GM18508 (cell line): ENCODE measurements around the gene WDR93.
"Not testable (repeated sequence)": the region's sequence is repeated elsewhere in the genome, so short reads cannot be mapped to it uniquely, and the experiment has no call there.

Experiments
- ATAC-seq: cut with Tn5 transposase; IDR thresholded peaks from one replicate; pipeline ENCODE4 v1.9.1; 2021; ENCODE audit warnings: moderate number of reproducible peaks; ENCODE audit not compliant: insufficient read depth, unreplicated experiment

The WDR93 gene

DNA sequence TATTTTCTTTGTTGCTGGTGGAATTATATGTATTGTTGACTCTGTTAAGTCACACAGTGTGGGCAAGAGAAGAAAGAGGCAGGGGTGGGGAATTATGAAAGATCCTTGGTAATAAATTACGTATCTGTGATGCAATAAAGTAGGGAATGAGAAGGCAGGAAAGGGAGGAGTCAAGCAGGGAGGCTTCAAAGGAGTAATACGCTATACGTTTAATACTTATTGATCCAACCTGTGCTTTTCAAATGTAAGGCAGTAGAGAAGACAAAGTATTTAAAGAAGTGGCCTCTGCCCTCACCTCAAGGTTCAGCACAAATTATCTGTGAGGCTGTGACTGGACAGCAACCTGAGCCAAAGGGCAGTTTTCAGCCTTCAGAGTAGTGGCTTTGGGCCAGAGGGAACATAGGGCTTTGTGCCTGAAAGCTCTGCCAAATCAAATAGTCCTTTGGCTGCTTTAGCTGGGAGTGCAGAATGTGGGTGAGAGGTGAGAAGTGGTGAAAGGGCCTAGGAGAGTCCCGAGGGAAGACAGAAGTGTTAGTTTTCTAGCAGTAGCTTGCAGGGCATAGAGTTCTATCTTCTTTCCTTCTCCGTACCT is 10.2 kb upstream of the WDR93 start:
- ATAC-seq = no peak

DNA sequence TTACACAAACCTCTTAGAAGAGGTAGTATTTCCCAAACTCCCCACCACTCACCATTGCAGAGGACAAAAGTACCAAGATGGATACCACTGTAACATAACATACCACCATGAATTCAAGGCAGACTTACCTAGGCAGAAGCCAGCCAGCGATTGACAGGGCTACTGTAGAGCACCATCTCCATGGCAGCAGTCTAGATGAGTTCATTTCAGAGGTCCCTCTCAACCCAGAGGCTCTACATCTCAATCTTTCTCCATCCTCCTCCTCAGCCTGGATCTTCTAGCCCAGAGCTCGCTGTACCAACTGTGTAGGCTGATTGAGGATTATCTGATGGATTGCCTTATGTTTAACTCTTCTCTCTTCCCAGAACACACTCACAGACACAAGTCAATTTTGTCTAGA is 9.5 kb upstream of the WDR93 start:
- no peak for ATAC-seq

DNA sequence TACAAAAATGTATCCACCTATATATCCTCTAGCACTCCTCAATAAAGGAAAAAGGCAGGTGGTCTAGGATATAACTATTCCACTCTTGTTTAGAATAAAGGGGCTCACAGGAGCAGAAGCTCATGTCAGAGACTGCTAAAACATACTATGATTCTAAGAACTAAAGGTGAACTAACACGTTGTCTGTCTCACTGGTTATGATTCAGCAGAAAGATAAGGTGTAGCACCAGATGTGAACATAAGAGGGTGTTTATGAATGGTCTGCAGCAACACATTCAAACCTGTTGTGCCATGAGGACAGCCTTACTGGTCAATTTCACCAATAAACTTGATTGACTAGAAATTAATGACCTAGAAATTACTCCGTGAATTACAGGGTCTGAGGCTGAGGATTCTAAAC is 4.6 kb upstream of the WDR93 start:
- ATAC-seq = no peak

DNA sequence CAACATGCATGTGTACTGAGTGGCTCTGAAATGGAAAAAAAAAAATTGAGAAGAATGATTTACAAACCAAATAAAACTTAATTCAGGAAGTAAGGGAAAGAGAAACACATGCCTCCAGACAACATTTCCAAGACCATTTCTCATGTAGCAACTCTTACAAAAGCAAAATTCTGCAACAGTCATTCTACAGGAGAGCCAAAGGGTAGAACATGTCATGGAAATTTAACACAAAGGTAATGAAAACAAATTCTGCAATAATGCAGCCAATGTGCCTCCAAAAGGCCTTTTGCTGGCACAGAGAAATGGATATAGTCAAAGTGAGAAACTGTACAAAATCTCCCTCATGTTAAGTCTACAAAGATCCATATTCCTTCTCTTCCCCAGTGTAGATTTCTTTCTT is 4.1 kb upstream of the WDR93 start:
- no peak for ATAC-seq

- not testable (repeated sequence) for ATAC-seq
These were observed 708 bp upstream of the WDR93 start for GRCh38 chr15:89689930-89690275.

DNA sequence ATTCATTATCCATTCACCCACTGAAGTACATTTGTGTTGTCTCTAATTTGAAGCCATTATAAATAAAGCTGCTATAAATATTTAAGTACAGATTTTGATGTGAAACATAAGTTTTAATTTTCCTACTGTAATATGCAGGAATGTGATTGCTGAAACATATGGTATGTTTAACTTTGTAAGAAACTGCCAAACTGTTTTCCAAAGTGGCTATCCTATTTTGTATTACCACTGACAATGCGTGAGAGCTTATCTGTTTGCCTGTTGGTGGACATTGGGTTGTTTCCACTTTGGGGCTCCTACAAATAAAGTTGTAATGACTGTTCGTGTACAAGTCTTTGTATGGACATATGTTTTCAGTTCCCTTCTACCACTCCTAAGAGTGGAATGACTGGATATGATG is 2.5 kb downstream of the WDR93 start:
- no peak for ATAC-seq

DNA sequence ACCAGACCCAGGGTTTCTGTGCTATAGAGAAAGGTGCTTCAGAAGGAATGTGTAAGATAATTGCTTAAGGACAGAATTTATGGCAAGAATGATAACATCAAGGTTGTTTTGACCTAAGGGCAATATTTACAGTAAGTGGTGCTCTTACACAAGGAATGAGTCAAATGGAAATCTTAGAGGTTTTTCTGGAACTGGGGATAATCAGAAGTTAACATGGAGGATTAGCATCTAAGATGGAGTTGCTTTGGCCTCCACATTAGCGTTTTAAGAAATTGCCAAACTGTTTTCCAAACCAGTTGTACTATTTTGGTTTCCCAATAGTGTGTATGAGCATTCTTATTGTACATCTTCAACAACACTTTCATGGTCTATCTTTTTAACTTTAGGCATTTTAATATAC is 3.1 kb downstream of the WDR93 start:
- ATAC-seq = no peak

DNA sequence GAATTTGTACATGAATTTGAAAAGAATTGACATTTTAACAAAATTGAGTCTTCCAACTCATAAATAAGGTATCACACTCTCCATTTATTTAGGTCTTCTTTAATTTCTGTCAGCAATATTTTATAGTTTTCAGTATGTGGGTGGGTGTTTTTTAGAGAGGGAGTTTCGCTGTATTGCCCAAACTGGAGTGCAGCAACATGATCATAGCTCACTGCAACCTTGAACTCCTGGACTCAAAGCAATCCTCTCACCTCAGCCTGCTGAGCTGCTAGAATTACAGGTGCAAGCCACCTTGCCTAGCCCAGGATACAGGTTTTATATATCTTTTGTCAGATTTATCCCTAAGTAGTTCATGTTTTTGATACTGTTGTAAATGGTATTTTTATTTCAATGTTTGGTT is 4.6 kb downstream of the WDR93 start:
- no peak for ATAC-seq

DNA sequence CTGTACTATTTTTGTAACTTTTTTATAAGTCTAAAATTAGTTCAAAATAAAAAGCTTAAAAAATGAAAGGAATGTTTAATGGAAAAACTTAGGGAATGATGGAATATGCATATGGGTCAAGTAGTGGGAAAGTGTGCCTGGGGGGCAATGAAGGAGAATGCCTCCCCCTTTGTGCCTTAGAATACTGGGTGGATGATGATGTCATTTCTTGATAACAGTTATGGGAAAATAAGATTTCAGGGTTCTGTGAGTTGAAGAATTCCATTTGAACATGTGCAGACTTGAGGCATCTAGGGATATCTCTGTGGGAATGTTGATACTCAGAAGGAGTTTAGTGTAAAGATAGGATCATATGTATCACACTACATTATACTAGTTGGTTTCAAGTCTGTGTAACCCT is 13.8 kb downstream of the WDR93 start:
- no peak for ATAC-seq

DNA sequence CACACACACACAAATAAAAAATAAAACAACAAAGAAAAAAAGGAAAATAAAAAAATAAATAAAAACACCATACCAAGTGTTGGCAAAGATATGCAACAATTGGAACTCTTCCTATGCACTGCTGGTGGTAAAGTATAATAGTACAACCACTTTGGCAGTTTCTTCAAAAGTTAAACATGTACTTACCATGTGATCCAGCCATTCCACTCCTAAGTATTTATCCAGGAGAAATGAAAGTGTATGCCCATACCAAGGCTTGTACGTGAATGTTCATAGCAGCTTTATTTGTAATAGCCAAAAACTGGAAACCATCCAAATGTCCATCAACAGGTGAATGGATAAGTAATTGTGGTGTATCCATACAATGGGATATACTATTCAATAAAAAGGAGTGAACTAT is 17.0 kb downstream of the WDR93 start:
- no peak for ATAC-seq

DNA sequence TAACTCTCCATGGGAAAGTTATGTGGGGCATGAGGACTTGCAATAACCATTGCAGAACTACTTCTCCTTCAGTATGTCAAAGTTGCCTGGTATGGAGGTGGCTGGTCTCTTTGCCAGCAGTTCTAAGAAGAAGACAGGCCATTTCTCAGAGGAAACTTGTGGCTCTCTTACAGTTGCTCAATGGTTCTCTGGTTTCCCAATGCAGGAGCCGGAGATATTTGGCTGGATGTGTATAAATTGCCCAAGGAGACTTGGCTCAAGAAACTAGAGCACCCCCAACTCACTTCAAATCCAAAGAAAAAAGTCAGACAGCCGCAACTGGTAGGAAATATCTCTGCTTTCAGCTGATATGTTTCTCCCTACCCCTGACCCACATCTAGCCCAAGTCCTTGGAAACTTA is 24.2 kb downstream of the WDR93 start:
- ATAC-seq = no peak

GRCh38 chr15:89723031-89723430 is 32.4 kb downstream of the WDR93 start:
- no peak for ATAC-seq

DNA sequence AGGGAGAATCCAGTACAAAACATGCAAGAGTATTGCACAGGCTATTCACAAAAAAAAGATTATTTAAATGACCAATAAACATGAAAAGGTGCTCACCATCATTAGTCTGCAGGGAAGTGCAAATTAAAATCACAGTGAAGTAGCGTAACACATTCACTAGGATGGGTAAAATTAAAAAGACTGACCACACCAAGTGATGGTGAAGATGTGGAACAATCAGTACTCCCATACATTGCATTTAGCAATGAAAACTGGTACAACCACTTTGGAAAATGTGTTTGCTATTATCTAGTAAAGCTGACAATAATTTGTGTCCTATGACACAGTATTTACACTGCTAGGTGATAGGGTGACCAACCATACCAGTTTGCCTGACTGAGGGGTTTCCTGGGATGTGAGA is 34.0 kb downstream of the WDR93 start:
- no peak for ATAC-seq

DNA sequence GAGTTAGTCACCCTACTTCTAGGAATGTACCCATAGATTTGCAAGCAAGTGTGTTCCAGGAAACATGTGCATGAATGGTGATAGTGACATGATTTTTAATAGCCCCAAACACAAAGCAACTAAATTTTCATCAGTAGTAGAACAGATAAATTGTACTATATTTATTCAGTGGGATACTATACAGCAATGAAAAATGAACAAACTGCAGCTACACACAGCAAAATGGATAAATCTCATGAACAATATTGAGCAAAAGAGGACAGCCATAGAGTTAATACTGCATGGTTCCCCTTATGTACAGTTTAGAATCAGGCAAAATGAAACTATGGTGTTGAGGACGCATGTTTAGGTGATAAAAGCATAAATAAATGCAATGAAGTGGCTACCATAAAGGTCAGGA is 34.5 kb downstream of the WDR93 start:
- no peak for ATAC-seq

DNA sequence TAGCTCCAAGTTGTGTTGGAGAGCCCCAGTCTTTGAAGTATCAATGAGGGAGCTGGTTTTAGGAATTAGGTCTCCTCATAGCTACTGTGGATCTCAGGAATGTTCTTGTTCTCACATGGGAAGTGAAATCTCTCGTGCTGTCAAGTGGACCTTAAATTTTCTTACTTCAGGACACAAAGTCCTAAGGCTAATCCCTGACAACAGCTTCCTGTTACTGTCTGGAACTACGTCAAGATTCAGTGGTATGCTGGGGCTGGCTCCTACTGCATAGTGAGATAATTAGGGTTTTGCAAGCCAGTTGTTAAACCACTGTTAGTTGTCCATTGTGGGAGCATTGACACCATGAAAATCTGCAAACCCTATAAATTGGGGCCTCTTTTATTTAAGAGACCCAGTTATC is 37.6 kb downstream of the WDR93 start:
- no peak for ATAC-seq

- ATAC-seq = no peak
These were observed 40.7 kb downstream of the WDR93 start for GRCh38 chr15:89731275-89731674.

DNA sequence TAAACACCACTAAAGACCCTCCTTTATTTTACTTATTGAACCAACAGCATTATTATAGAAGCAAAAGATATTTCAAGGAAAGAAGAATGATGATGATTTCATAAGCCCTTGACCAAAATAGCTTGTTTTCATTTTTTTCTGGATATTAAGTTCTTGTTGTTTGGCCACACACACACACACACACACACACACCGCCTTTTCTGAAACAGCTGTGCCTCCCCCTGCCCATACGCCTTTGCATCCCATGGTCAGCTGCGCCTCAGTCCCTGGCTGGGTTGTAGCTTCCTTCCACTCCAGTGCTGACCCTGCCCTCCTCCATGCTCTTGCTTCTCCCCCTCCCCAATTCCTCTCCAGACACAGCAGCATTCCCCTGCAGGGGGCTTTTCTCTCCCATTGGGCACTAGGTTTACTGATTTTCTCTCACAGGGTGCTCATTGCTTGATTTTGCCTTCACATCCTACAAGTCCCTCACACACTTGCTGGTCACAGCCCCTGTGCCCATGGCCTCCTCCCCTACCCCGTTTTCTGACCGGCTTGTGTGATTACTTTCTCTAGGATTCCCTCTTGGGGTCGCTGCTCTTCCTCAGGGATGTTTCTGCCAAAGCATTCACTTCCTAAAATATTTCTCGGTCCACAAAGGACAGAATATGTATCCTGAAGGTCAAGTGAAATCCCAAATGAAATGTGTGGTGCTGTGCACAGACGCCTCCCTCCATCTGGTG is 42.0 kb downstream of the WDR93 start:
- ATAC-seq = no peak

DNA sequence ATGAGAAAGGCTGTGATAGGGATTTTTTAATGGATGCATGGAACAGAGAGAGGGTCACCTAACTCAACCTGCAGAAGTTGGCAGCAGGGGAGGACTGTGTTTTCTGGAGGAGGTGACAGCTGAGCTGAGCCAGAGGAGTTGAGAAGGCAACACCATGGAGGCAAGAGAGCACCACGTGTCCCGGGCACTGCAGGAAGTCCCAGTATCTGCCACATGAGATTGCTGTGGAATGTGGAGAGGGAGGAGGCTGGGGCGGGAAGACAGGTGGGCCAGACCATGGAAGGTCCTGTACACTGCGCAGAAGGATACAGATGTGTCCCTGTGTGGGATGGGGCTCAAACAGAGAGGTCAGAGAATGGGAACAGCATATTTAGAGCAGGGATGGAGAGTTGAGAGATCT is 45.2 kb downstream of the WDR93 start:
- no peak for ATAC-seq

DNA sequence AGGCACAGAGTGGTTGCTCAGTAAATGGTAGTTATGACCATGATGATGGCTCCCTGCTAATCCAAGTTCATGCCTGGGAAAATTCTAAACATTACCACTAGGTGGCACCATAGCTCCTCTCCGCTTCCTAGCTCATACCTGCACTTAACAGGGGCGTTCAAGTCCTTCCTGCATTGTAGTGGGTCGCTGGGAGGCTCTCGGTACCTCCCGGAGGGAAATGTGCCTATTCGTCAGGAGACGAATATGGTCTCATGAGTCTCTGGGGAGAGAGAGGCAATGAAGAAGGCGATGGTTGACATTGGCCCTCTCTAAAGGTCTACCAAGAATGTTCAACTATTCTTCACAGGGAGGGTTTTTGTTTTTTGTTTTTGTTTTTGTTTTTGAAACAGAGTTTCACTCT is 49.5 kb downstream of the WDR93 start:
- ATAC-seq = no peak

DNA sequence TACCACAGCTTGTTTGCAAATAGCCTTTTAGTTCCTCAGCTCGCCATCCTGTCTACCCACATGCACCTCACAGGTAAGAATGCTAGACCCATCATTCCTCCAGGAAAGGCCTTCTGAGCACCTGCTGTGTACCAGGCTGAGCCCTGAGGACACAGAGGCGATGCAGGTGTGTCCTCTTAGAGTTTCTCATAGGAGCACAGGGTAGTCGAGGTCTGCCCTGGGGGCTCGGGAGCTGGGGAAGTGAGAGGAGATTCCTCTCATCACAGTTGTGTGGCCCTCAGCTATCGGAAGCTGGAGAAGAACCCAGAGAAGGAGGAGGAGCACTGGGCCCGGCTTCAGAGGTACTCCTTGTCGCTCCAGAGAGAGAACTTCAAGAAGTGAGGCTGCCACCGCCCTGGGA is 52.4 kb downstream of the WDR93 start:
- no peak for ATAC-seq

DNA sequence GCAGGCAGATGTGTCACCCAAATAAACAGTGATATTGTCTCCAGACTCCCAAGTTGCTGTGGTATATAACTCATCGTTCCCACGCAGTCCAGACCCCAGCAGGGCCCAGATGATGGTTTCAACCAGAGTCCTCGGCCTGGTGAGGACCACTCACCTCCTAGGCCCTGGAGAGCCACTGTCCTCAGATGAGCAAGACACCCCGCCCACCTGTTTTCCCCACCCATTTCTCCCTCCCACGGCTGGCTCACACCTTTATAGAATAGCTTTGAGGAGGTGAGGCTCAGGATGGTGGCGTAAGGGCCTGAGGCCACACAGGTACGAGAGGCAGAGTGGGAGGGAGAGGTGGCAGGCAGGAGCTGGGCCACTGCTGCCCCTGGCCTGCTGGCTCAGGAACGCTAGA is 53.0 kb downstream of the WDR93 start:
- ATAC-seq = no peak

GRCh38 chr15:89745131-89745530 is 54.5 kb downstream of the WDR93 start:
- ATAC-seq = no peak

- no peak for ATAC-seq
These were observed 55.2 kb downstream of the WDR93 start for GRCh38 chr15:89745768-89746167.
